Keratinocyte (primary cell): Measurements from ENCODE around the gene MPPE1. TPM values are rescaled to one million over a fixed set of nuclear protein-coding genes. Genes with fewer than 3 reads are reported as not detected.

Experiments used
- DNase-seq: peaks from one replicate; pipeline ENCODE4 v3.0.0-alpha.2; 2011; ENCODE audit warnings: low read depth, missing footprints, low spot score
- FAIRE-seq: peaks from 2 replicates; lab custom pipeline; 2011; peaks lifted over from hg19 to GRCh38; lab: Jason Lieb, UNC
- H2AFZ ChIP-seq: 2 replicates; pipeline ENCODE4 v1.6.0; 2012; ENCODE audit warnings: low read length, control low read depth, inconsistent platforms; ENCODE audit not compliant: control insufficient read depth
- H3K27ac ChIP-seq: 2 replicates; pipeline ENCODE4 v1.5.1; 2011; ENCODE audit warnings: low read length; ENCODE audit not compliant: control insufficient read depth, insufficient read depth
- H3K27me3 ChIP-seq: 3 replicates; pipeline ENCODE4 v1.6.0; 2011; ENCODE audit warnings: low read length; ENCODE audit not compliant: control insufficient read depth, insufficient read depth; ENCODE audit errors: extremely low read depth
- H3K36me3 ChIP-seq, 2 experiments: 2 replicates in 1 of 2; 3 replicates in 1 of 2; pipeline ENCODE4 v1.5.1; 2011; ENCODE audit warnings: low read length in 2 of 2, mild to moderate bottlenecking in 1 of 2; ENCODE audit not compliant: control insufficient read depth in 2 of 2, insufficient read depth in 2 of 2; ENCODE audit errors: extremely low read depth in 1 of 2
- H3K4me1 ChIP-seq: 3 replicates; pipeline ENCODE4 v1.5.1; 2011; ENCODE audit warnings: low read length; ENCODE audit not compliant: control insufficient read depth, insufficient read depth; ENCODE audit errors: extremely low read depth
- H3K4me2 ChIP-seq: 3 replicates; pipeline ENCODE4 v1.6.0; 2011; ENCODE audit warnings: low read depth, low read length; ENCODE audit not compliant: control insufficient read depth, insufficient read depth; ENCODE audit errors: extremely low read depth
- H3K4me3 ChIP-seq, 3 experiments: fragments of 200-600 bp in 1 of 3; sonication (generic) in 1 of 3; 2 replicates in 2 of 3; 3 replicates in 1 of 3; pipeline ENCODE4 v1.5.1; 2011 to 2016; ENCODE audit warnings: low read length in 3 of 3, mild to moderate bottlenecking in 3 of 3, control low read depth in 2 of 3, inconsistent platforms in 1 of 3, low read depth in 1 of 3, mixed read lengths in 1 of 3, mixed run types in 1 of 3, moderate library complexity in 1 of 3; ENCODE audit not compliant: control insufficient read depth in 2 of 3, insufficient read depth in 2 of 3; ENCODE audit errors: extremely low read depth in 1 of 3
- H3K79me2 ChIP-seq: 2 replicates; pipeline ENCODE4 v1.6.0; 2012; ENCODE audit warnings: low read length; ENCODE audit not compliant: control insufficient read depth, insufficient read depth
- H3K9ac ChIP-seq: 3 replicates; pipeline ENCODE4 v1.6.0; 2011; ENCODE audit warnings: low read length; ENCODE audit not compliant: control insufficient read depth, insufficient read depth; ENCODE audit errors: extremely low read depth
- H3K9me1 ChIP-seq: 3 replicates; pipeline ENCODE4 v1.6.0; 2011; ENCODE audit warnings: low read length; ENCODE audit not compliant: control insufficient read depth, insufficient read depth; ENCODE audit errors: extremely low read depth
- H3K9me3 ChIP-seq: 2 replicates; pipeline ENCODE4 v1.5.1; 2012; ENCODE audit warnings: low read depth, low read length; ENCODE audit not compliant: control insufficient read depth
- H4K20me1 ChIP-seq: 3 replicates; pipeline ENCODE4 v1.6.0; 2011; ENCODE audit warnings: low read length; ENCODE audit not compliant: control insufficient read depth, insufficient read depth; ENCODE audit errors: extremely low read depth
- EZH2 ChIP-seq: IDR thresholded peaks from one replicate; pipeline ENCODE4 v1.6.1; 2012; ENCODE audit warnings: inconsistent platforms, mild to moderate bottlenecking, low read length, moderate library complexity
- dilution Hi-C: fragments of 300-500 bp; cut with MboI; formaldehyde crosslinking; loops from one replicate; pipeline ENCODE4 v1.7.0; 2020; ENCODE audit warnings: low sequenced_read_pairs; ENCODE audit not compliant: extremely low pct_ligation_motif_present
- polyA plus RNA-seq, 5 experiments: library from polyadenylated mRNA; depleted of rRNA in 3 of 5; stranded (reverse) in 3 of 5; stranded (forward) in 1 of 5; unstranded in 1 of 5; fragments of >200 nt; gene quantifications; 1 replicate in 1 of 5; 2 replicates in 3 of 5; 3 replicates in 1 of 5; pipeline versions ENCODE4 v1.2.1 to v1.2.3, GENCODE V29; 2011 to 2012; ENCODE audit warnings: missing spikeins in 2 of 5, low read depth in 1 of 5, low replicate concordance in 1 of 5
- TF ChIP-seq, protein P1 (sequence below), 3 experiments: IDR thresholded peaks in 1 of 3; conservative IDR thresholded peaks in 1 of 3; optimal IDR thresholded peaks in 1 of 3; 2 replicates in 2 of 3; 3 replicates in 1 of 3; pipeline versions ENCODE3 to v1.5.1; 2011; ENCODE audit warnings: low read length in 3 of 3, mild to moderate bottlenecking in 3 of 3, moderate library complexity in 2 of 3, control low read depth in 1 of 3, inconsistent platforms in 1 of 3; ENCODE audit not compliant: insufficient read depth in 2 of 3; ENCODE audit errors: extremely low read depth in 1 of 3

MPPE1 gene
- polyA plus RNA-seq, 1 donor (not counting 4 experiments of a cell fraction or from before 2014, with no cell fraction given), result 21.0 TPM

DNA sequence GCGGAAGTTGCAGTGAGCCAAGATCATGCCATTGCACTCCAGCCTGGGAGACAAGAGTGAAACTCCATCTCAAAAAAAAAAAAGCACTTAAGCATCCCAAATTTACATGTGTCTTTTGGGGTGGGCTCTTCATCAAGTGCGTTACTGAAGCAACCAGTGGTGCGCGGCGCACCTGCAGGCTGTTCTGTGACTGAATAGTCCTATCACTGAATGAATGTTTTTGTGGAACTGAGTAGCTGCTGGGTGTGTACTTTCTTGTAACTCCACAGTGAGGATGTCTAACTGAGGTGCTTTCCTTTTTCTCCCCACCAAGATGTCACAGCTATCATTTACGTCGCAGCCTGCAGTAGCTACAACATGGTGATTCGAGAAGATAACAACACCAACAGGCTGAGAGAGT, 39.9 kb downstream of the MPPE1 start:
- dilution Hi-C loops, result no loop called here
- Histone ChIP-seq H3K9me3 (no peaks in the 10 kb centered on the region), H3K27ac (no peak overlapping the region), H3K79me2 (no peaks in the 10 kb centered on the region), H3K9me1 (no peaks in the 10 kb centered on the region), H3K4me1 (no peaks in the 10 kb centered on the region), H3K36me3 (peaks cover 0 to 2% of the 10 kb centered on the region in 2 experiments), H3K4me2 (no peak overlapping the region), H3K27me3 (no peaks in the 10 kb centered on the region), H3K4me3 (no peak overlapping the region), H3K9ac (no peak overlapping the region), H4K20me1 (no peaks in the 10 kb centered on the region), H2AFZ (no peak overlapping the region)
- TF ChIP-seq EZH2, result no peak
- TF ChIP-seq, protein P1, sequence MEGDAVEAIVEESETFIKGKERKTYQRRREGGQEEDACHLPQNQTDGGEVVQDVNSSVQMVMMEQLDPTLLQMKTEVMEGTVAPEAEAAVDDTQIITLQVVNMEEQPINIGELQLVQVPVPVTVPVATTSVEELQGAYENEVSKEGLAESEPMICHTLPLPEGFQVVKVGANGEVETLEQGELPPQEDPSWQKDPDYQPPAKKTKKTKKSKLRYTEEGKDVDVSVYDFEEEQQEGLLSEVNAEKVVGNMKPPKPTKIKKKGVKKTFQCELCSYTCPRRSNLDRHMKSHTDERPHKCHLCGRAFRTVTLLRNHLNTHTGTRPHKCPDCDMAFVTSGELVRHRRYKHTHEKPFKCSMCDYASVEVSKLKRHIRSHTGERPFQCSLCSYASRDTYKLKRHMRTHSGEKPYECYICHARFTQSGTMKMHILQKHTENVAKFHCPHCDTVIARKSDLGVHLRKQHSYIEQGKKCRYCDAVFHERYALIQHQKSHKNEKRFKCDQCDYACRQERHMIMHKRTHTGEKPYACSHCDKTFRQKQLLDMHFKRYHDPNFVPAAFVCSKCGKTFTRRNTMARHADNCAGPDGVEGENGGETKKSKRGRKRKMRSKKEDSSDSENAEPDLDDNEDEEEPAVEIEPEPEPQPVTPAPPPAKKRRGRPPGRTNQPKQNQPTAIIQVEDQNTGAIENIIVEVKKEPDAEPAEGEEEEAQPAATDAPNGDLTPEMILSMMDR (optimal IDR thresholded peaks at IDR 0.05 in 1 of 3, IDR thresholded peaks at IDR 0.05 in 1 of 3, conservative IDR thresholded peaks at IDR 0.05 in 1 of 3; ENCODE audit: extremely low read depth in 1 of 3, insufficient read depth in 2 of 3, low read length in 3 of 3), result no peak
- no peak for DNase-seq
- FAIRE-seq, result no peak

DNA sequence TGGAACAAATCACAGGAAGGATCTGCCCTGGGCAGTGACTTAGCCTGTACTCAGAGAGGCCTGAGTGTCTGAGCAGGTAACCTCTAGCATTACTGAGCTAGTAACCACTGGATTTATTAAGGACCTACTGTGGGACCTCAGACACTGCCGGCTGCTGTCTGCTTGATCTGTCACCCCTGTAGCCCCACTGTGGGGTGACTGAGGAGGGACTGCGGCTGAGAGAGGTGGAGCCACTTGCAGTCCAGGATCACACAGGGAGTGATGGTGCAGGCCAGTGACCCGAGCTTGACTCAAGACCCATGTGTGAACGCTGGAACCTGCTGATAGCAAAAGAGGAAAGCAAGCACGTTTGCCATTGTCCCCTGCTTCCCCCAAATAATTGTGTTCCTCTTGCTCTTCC, 41.4 kb downstream of the MPPE1 start:
- H3K27ac ChIP-seq, result no peak overlapping the region
- DNase-seq (no peak), FAIRE-seq (no peak)
- H3K9me3 ChIP-seq, result no peaks in the 10 kb centered on the region
- no peaks in the 10 kb centered on the region for H3K9me1 ChIP-seq
- H4K20me1 ChIP-seq, result no peaks in the 10 kb centered on the region
- H3K4me3 ChIP-seq, result no peak overlapping the region
- peaks cover 0 to 2% of the 10 kb centered on the region in 2 experiments for H3K36me3 ChIP-seq
- H3K9ac ChIP-seq, result no peak overlapping the region
- H3K79me2 ChIP-seq, result no peaks in the 10 kb centered on the region
- no peak overlapping the region for H3K4me2 ChIP-seq
- TF ChIP-seq, protein P1 (optimal IDR thresholded peaks at IDR 0.05 in 1 of 3, IDR thresholded peaks at IDR 0.05 in 1 of 3, conservative IDR thresholded peaks at IDR 0.05 in 1 of 3; ENCODE audit: extremely low read depth in 1 of 3, insufficient read depth in 2 of 3, low read length in 3 of 3), result no peak
- TF ChIP-seq EZH2, result no peak
- H3K4me1 ChIP-seq, result no peaks in the 10 kb centered on the region
- H2AFZ ChIP-seq, result no peak overlapping the region
- dilution Hi-C loops, result no loop called here
- H3K27me3 ChIP-seq, result no peaks in the 10 kb centered on the region
